C1 segment of cervical spinal cord (tissue), 14 donors: Measurements from ENCODE around the gene SH3GL3.

Experiments
- DNase-seq, 14 donors: peaks; one replicate each; lab custom pipeline; 2025; lab: John Stamatoyannopoulos, UW

SH3GL3 gene

GRCh38 chr15:83503595-83504364 is 56.6 kb downstream of the SH3GL3 start:
- no peak for DNase-seq

GRCh38 chr15:83504365-83504764 is 57.2 kb downstream of the SH3GL3 start:
- DNase-seq: no peak

- no peak for DNase-seq
Observed at GRCh38 chr15:83510001-83510400, 62.9 kb downstream of the SH3GL3 start.

- DNase-seq: no peak
Observed at GRCh38 chr15:83512459-83512858, 65.3 kb downstream of the SH3GL3 start.

- no peak for DNase-seq
Observed at GRCh38 chr15:83514584-83514983, 67.4 kb downstream of the SH3GL3 start.

- peak in 1 of 14 donors; percentile 14 for DNase-seq
Observed at GRCh38 chr15:83515164-83515563, 68.0 kb downstream of the SH3GL3 start.

- DNase-seq: no peak
Observed at GRCh38 chr15:83516935-83517334, 69.8 kb downstream of the SH3GL3 start.

- DNase-seq: no peak
Observed at GRCh38 chr15:83526319-83526718, 79.2 kb downstream of the SH3GL3 start.

GRCh38 chr15:83533410-83533962 is 86.3 kb downstream of the SH3GL3 start:
- no peak for DNase-seq

- DNase-seq: no peak
Observed at GRCh38 chr15:83537606-83538005, 90.5 kb downstream of the SH3GL3 start.

GRCh38 chr15:83538682-83539081 is 91.5 kb downstream of the SH3GL3 start:
- DNase-seq: no peak

GRCh38 chr15:83545804-83546511 is 98.8 kb downstream of the SH3GL3 start:
- no peak for DNase-seq

GRCh38 chr15:83546512-83546888 is 99.4 kb downstream of the SH3GL3 start:
- DNase-seq: no peak

GRCh38 chr15:83547168-83547567 is 100.0 kb downstream of the SH3GL3 start:
- no peak for DNase-seq

- no peak for DNase-seq
Observed at GRCh38 chr15:83549623-83550022, 102.5 kb downstream of the SH3GL3 start.

- DNase-seq: no peak
Observed at GRCh38 chr15:83554558-83554957, 107.4 kb downstream of the SH3GL3 start.

- no peak for DNase-seq
Observed at GRCh38 chr15:83555383-83555782, 108.2 kb downstream of the SH3GL3 start.

GRCh38 chr15:83556068-83556467 is 108.9 kb downstream of the SH3GL3 start:
- no peak for DNase-seq

GRCh38 chr15:83556754-83557153 is 109.6 kb downstream of the SH3GL3 start:
- no peak for DNase-seq

GRCh38 chr15:83558146-83558545 is 111.0 kb downstream of the SH3GL3 start:
- no peak for DNase-seq

GRCh38 chr15:83559310-83559966 is 112.3 kb downstream of the SH3GL3 start:
- peak in 11 of 14 donors; percentile 15 to 69 (median 39) for DNase-seq

- no peak for DNase-seq
Observed at GRCh38 chr15:83561661-83562060, 114.5 kb downstream of the SH3GL3 start.
